DND-41 (cell line): ENCODE measurements around the gene RANBP17.

Experiments used
- ATAC-seq: fragments of 200-7000 bp; cut with Tn5 transposase; 3 replicates; pipeline ENCODE4 v1.9.1; 2021; ENCODE audit warnings: low read depth; ENCODE audit not compliant: insufficient read depth
- DNase-seq: peaks from one replicate; pipeline ENCODE4 v3.0.0-alpha.2; 2020
- H2AFZ ChIP-seq: 2 replicates; pipeline ENCODE4 v1.6.0; 2012; ENCODE audit warnings: low read depth, low read length
- H3K27ac ChIP-seq: 2 replicates; pipeline ENCODE4 v1.5.1; 2012; ENCODE audit warnings: low read length, inconsistent platforms
- H3K27me3 ChIP-seq: fragments of 200-600 bp; sonication (generic); 2 replicates; pipeline ENCODE4 v1.6.0; 2012; ENCODE audit warnings: low read length, mild to moderate bottlenecking, inconsistent platforms; ENCODE audit not compliant: insufficient read depth, poor library complexity
- H3K36me3 ChIP-seq: 2 replicates; pipeline ENCODE4 v1.5.1; 2012; ENCODE audit warnings: low read length, inconsistent platforms; ENCODE audit not compliant: insufficient read depth
- H3K4me1 ChIP-seq: 2 replicates; pipeline ENCODE4 v1.5.1; 2012; ENCODE audit warnings: mild to moderate bottlenecking, low read length; ENCODE audit not compliant: insufficient read depth
- H3K4me2 ChIP-seq: 2 replicates; pipeline ENCODE4 v1.6.0; 2012; ENCODE audit warnings: mild to moderate bottlenecking, moderate library complexity, low read length, inconsistent platforms; ENCODE audit not compliant: insufficient read depth
- H3K4me3 ChIP-seq, 2 experiments: fragments of 200-600 bp in 1 of 2; shearing (Covaris generic) in 1 of 2; 2 replicates each; pipeline ENCODE4 v1.5.1; 2012 to 2016; ENCODE audit warnings: inconsistent platforms in 2 of 2, low read length in 2 of 2, mild to moderate bottlenecking in 2 of 2, low read depth in 1 of 2, moderate library complexity in 1 of 2
- H3K79me2 ChIP-seq: 2 replicates; pipeline ENCODE4 v1.6.0; 2012; ENCODE audit warnings: low read length, inconsistent platforms; ENCODE audit not compliant: insufficient read depth
- H3K9ac ChIP-seq: 2 replicates; pipeline ENCODE4 v1.6.0; 2012; ENCODE audit warnings: low read depth, mild to moderate bottlenecking, inconsistent platforms, low read length, moderate library complexity
- H3K9me3 ChIP-seq: 2 replicates; pipeline ENCODE4 v1.5.1; 2012; ENCODE audit warnings: low read length, moderate library complexity, mild to moderate bottlenecking, inconsistent platforms; ENCODE audit not compliant: insufficient read depth, severe bottlenecking
- H4K20me1 ChIP-seq: 2 replicates; pipeline ENCODE4 v1.6.0; 2012; ENCODE audit warnings: low read length; ENCODE audit not compliant: insufficient read depth
- CTCF ChIP-seq: IDR thresholded peaks from 2 replicates; pipeline ENCODE4 v1.5.1; 2012; ENCODE audit warnings: borderline replicate concordance, low read length, moderate library complexity, mild to moderate bottlenecking; ENCODE audit not compliant: poor library complexity, severe bottlenecking; ENCODE audit errors: extremely low read depth
- EZH2 ChIP-seq: IDR thresholded peaks from 3 replicates; pipeline ENCODE4 v1.6.1; 2012; ENCODE audit warnings: borderline replicate concordance, low read depth, mild to moderate bottlenecking, moderate library complexity, low read length, inconsistent platforms; ENCODE audit not compliant: severe bottlenecking

RANBP17 gene

GRCh38 chr5:170985486-170985885 lies 123.7 kb downstream of the RANBP17 start:
- TF ChIP-seq CTCF (no peak), EZH2 (no peak)
- Histone ChIP-seq H3K27me3 (no peaks in the 10 kb centered on the region), H3K79me2 (no peaks in the 10 kb centered on the region)

GRCh38 chr5:170986598-170986997 lies 124.8 kb downstream of the RANBP17 start:
- no peak for ATAC-seq
- no peak for DNase-seq
- H4K20me1 ChIP-seq = no peaks in the 10 kb centered on the region
- H3K79me2 ChIP-seq = no peaks in the 10 kb centered on the region
- H3K9me3 ChIP-seq = no peaks in the 10 kb centered on the region
- H3K4me1 ChIP-seq = no peaks in the 10 kb centered on the region
- H3K4me2 ChIP-seq = no peak overlapping the region
- no peak overlapping the region for H3K9ac ChIP-seq
- no peaks in the 10 kb centered on the region for H3K36me3 ChIP-seq
- TF ChIP-seq EZH2 (no peak), CTCF (peak; percentile 19)
- no peak overlapping the region for H3K27ac ChIP-seq
- no peaks in the 10 kb centered on the region for H3K27me3 ChIP-seq
- H2AFZ ChIP-seq = no peak overlapping the region
- H3K4me3 ChIP-seq = no peak overlapping the region

More at GRCh38 chr5:170985486-170985885, 123.7 kb downstream of the RANBP17 start:
- H3K4me1 ChIP-seq = no peaks in the 10 kb centered on the region
- H4K20me1 ChIP-seq = no peaks in the 10 kb centered on the region
- H3K4me2 ChIP-seq = no peak overlapping the region
- no peak for DNase-seq
- H3K9ac ChIP-seq = no peak overlapping the region
- H3K4me3 ChIP-seq = no peak overlapping the region
- no peaks in the 10 kb centered on the region for H3K9me3 ChIP-seq
- H3K27ac ChIP-seq = no peak overlapping the region
- ATAC-seq = no peak
- H3K36me3 ChIP-seq = no peaks in the 10 kb centered on the region
- H2AFZ ChIP-seq = no peak overlapping the region

- TF ChIP-seq EZH2 (no peak), CTCF (no peak)
- no peaks in the 10 kb centered on the region for H3K4me1 ChIP-seq
- H3K9me3 ChIP-seq = no peaks in the 10 kb centered on the region
- H3K36me3 ChIP-seq = no peaks in the 10 kb centered on the region
- H3K27me3 ChIP-seq = no peaks in the 10 kb centered on the region
- H4K20me1 ChIP-seq = no peaks in the 10 kb centered on the region
- no peaks in the 10 kb centered on the region for H3K79me2 ChIP-seq
- no peak overlapping the region for H3K4me3 ChIP-seq
- no peak overlapping the region for H3K9ac ChIP-seq
- DNase-seq (no peak), ATAC-seq (no peak)
- no peak overlapping the region for H3K27ac ChIP-seq
- no peak overlapping the region for H3K4me2 ChIP-seq
- no peak overlapping the region for H2AFZ ChIP-seq
Observed at GRCh38 chr5:170993476-170993875, 131.7 kb downstream of the RANBP17 start.

GRCh38 chr5:171010086-171010485 lies 148.3 kb downstream of the RANBP17 start:
- ATAC-seq = no peak
- Histone ChIP-seq H3K27ac (no peak overlapping the region), H4K20me1 (no peaks in the 10 kb centered on the region), H2AFZ (no peak overlapping the region), H3K4me1 (no peaks in the 10 kb centered on the region), H3K4me2 (no peak overlapping the region), H3K4me3 (no peak overlapping the region), H3K9ac (no peak overlapping the region), H3K36me3 (no peaks in the 10 kb centered on the region), H3K79me2 (no peaks in the 10 kb centered on the region), H3K27me3 (no peaks in the 10 kb centered on the region), H3K9me3 (no peaks in the 10 kb centered on the region)
- TF ChIP-seq CTCF (no peak), EZH2 (no peak)
- DNase-seq = no peak
